Left lobe of liver (tissue), 2 donors: ENCODE data around the gene CYP24A1. TPM values are rescaled to one million over a fixed set of nuclear protein-coding genes. Genes with fewer than 3 reads are reported as not detected.

Source experiments
- ATAC-seq: fragments of 200-7000 bp; cut with Tn5 transposase; one replicate; pipeline ENCODE4 v1.9.1; 2020; ENCODE audit warnings: mild to moderate bottlenecking, moderate library complexity
- DNase-seq: peaks from one replicate; pipeline ENCODE4 v3.0.0-alpha.2; 2020; ENCODE audit warnings: low spot score
- total RNA-seq: library from RNA; stranded (reverse); gene quantifications from one replicate; pipeline ENCODE4 v1.2.1, GENCODE V29; 2021
- donor health status: DM: no; HTN: no; CAD: no; lungs with moderate emphysema.
- donor health status: DM: no; HTN: yes; CAD: no.

Gene CYP24A1
- total RNA-seq = not detected

DNA sequence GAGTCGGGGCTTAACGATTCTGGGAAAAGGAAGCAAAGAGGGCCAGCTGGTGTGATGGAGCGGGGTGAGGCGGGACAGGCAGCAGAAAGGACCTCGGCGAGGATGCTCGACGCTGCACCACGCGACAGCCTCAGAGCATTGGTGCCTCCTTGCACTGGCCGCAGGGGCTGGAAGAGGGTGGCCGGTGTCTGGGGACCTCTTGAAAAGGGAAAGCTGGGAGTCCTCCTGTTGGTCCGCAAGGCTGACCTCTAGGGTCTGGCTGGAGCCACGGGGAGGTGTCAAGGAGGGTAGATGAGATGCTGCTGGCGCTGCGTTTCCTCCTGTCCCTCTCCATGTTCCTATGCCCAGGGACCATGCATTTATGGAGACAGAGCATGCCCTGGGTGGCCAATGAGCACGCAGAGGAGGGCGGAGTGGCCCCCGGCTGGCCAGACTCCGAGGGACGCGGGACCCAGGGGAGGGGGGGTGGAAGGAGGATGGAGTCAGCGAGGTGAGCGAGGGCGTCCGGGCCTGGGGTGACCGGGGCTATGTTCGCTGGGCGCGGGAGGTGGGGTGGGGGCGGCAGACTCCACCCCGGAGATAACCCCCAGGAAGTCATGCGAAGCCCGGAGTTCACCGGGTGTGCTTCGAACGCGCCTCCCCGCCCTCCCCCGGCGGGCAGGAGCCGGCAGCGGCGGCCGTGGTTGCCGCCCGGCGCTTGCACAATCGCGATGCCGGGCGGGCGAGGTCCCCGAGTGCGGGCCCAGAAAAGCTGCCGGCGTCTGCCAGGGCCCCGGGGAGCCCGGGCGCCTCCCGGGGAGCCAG, at the start of gene CYP24A1:
TSS of gene CYP24A1 (minus strand) at position 334 of the 804 bp plus-strand sequence. CDS start 407 bp downstream, outside the sequence.
- ATAC-seq (peak; percentile 91), DNase-seq (no peak)

GRCh38 chr20:54223285-54223684, 49.5 kb upstream of the CYP24A1 start:
- no peak for ATAC-seq

DNA sequence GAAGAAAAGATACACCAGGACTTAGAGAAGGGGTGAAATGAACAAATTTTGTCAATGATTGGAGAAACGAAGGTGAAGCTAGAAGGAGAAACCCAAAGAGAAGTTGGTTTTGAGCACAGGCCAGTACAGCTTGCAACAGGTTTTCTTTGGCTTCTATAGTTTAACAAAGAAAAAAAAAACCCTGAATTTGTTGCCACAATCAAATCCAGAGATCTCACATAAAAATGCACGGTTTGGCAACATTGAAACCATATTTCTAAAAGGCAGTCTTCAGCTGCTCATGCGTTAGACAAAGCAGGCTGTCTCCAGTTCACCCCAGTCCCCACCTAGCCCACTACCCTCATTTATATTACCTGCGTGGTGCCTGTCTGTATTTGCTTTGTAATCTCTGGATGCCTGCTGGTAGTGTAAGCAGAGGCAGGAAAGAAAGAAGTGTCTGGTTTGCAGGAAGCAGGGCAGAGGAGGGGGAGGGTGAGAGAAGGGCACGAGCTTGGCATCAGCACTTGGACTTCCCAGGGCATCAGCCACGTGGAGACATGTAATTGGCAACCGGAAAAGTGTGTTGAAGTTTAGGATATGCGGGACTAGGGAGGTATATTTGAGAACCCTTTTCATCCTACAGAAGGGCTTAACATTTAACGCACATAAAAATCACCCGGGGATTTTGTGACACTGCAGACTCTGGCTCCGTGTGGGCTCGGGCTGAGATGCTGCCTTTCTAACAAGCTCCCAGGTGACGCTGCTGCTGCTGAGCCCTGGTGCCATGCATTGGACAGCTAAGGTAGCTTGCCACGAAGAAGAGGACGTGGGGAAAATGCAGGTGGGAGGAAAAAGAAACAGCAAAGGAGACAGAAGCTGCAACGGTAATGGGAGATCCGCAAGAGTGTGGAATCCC, 48.5 kb upstream of the CYP24A1 start:
- peak; percentile 47 for ATAC-seq

More at GRCh38 chr20:54223285-54223684, 49.5 kb upstream of the CYP24A1 start:
- no peak for DNase-seq

DNA sequence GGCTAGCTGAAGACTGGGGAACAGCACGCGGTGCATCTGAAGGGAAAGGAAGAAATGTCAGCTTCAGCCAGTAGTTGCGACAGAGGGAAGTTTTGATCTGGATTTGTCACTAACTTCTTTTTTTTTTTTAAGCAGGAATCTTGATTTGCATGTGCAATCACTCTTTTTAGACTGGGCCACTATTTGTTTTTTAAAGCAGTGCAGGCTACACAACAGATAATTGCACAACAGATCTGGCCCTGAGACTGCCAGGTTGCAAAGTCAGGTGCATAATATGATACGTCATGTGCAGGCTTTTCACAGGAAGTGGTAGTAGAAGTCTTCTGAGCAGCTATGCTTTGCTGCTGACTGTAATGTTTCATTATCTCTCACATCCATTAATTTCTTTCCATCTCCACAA, 47.6 kb upstream of the CYP24A1 start:
- peak; percentile 79 for DNase-seq
- ATAC-seq = peak; percentile 86

More for the DNA sequence above, 48.5 kb upstream of the CYP24A1 start:
- peak; percentile 52 for DNase-seq

- DNase-seq (no peak), ATAC-seq (peak; percentile 10)
Observed at GRCh38 chr20:54220722-54221121, 46.9 kb upstream of the CYP24A1 start.

GRCh38 chr20:54219751-54220426, 46.1 kb upstream of the CYP24A1 start:
- DNase-seq (no peak), ATAC-seq (peak; percentile 54)

GRCh38 chr20:54218470-54218869, 44.7 kb upstream of the CYP24A1 start:
- DNase-seq (no peak), ATAC-seq (no peak)

GRCh38 chr20:54217762-54218161, 44.0 kb upstream of the CYP24A1 start:
- ATAC-seq (no peak), DNase-seq (no peak)

GRCh38 chr20:54215157-54215789, 41.5 kb upstream of the CYP24A1 start:
- DNase-seq (no peak), ATAC-seq (no peak)

- ATAC-seq (no peak), DNase-seq (no peak)
Observed at GRCh38 chr20:54214566-54214965, 40.8 kb upstream of the CYP24A1 start.

DNA sequence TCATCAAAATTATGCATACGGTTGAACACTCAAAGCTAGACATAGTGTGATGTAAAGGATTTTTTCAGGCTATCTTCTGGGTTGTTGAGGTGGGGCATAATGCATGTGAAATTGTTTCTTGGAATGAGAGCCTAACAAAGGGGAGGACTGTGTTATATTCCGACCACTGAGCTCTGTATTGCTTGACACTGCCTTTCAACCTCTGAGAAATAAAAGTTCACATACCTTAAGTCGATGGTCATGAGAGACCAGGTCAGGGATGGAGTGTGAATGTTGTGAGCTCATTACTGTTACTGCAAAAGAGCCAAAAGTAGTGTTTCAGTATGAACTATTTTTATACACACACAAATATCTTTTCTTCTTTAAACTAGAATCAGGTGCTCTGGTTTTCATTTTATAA, 39.1 kb upstream of the CYP24A1 start:
- ATAC-seq (no peak), DNase-seq (no peak)

GRCh38 chr20:54212226-54212625, 38.4 kb upstream of the CYP24A1 start:
- DNase-seq (no peak), ATAC-seq (no peak)

DNA sequence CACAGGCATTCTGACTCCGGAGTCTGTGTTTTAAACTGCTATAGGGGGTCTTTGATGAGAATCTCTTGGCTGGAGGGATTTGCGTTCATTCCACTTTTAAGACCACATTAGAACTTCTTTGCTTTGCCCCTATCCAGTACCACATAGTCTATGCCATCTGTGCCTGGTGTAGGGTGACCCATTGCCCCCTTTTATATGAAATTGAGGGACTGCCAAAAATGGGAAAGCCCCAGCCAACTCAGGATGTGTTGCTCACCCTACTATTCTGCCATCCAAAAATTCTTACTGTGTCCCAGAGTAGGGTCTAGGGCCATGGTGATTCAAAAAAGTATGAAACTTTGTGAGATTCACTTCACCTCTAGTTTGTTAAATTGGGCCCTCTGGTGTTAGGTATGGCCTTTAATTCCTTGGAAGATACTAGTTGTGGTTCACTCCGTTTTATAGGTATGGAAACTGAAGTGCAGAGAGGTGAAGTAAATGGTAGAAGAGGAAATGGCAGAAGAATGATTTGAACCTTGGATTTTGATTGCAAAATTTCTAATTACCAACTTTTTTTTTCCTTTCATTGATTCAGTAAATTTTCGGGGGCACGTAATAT, 35.5 kb upstream of the CYP24A1 start:
- ATAC-seq (no peak), DNase-seq (no peak)

GRCh38 chr20:54208548-54209176, 34.9 kb upstream of the CYP24A1 start:
- DNase-seq (no peak), ATAC-seq (peak; percentile 42)

DNA sequence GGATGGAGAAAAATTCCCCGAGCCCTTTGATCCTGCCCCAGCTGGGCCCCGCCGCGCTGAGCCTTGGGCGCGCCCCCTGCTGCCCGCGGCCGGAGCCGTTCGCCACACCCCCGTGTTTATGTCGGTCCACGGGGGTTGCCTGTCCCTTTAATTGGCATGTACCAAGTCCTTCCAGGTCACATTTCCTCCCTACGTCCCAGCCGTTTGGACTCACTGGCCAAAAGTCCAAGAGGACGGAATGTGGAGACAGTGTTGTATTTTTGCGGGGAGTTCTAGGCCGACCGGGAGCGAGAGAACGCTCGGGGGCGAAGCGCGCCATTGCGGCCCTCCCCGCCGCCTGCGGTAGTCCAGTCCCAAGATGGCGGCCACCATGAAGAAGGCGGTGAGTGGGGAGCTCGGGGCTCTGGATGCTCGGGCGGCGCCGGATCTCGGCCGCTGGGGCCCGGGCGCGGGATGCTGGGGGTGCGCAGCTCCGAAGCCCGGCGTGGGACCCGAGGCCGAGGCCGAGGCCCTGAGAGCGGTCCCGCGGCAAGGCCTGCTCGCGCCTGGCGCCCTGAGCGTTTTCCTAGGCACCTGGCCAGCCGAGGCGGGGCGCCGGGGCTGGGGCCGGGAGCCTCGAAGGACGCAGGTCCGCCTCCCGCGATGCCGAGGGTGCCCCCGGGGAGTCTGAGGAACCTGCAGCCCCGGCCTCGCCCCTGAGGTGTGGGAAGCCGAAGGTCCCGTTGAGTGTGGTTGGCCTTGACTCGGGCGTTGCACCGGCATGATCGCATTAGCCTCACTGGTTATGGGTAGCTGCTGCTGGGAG, 34.2 kb upstream of the CYP24A1 start, which contains the start of gene PFDN4:
TSS of gene PFDN4 (plus strand) at position 345 of the 805 bp plus-strand sequence. CDS start at position 359, 14 bp downstream.
- DNase-seq = peak; percentile 82
- ATAC-seq = peak; percentile 94

- ATAC-seq (no peak), DNase-seq (no peak)
Observed at GRCh38 chr20:54207053-54207742, 33.4 kb upstream of the CYP24A1 start.

DNA sequence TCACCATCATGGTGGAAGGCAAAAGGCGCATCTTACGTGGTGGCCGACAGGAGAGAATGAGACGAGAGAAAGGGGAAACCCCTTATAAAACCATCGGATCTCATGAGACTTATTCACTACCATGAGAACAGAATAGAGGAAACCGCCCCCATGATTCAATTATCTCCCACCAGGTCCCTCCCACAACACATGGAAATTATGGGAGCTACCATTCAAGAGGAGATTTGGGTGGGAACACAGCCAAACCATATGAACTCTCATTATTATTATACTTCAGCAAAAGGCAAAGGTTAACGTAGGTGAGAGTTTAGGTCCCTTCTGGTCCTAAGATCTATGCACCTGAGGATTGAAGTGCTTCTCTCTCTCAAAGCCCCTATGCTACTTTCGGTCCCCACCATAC, 31.7 kb upstream of the CYP24A1 start:
- no peak for ATAC-seq
- DNase-seq = no peak

DNA sequence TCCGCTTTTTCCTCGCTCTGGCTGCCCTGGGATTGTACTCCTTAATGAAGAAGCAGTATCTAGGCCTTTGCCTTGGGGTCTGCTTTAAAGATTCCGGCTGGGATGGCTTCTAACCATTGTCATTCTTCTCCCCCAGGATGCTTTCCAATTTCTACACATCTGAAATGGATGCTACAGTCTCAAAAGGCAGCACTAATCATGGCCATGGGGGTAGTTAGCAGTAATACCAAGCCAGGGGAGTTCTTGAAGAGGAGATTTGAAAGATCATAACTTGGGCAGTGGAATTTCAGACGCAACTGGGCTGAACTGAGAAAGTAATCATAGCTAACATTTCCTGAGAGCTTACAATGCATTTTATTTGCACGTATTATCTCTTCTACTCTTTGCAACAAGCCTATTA, 30.7 kb upstream of the CYP24A1 start:
- no peak for DNase-seq
- no peak for ATAC-seq
